ENCODE data around the gene SMOC2.
"Not testable (repeated sequence)": the region's sequence is repeated elsewhere in the genome, so short reads cannot be mapped to it uniquely, and the experiment has no call there.

SMOC2 gene

DNA sequence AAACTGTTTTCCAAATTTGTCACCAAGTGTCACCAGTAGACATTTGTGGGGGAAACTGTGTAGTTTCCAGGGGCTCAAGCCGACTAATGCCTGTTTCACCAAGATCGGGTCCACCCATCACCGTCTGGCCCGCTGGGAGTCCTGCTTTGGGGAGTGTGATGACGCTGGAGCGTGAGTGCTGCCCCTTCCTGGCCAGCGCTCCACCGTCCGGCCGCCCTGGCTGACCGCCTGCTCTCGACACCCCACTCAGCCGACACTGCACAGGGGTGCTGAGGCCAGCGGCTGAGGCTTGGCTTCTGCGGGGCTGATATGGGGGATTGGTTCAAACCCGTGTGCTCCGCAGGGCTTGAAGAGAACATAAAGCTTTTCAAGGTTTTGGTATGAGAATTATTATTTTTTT, 160.1 kb downstream of the SMOC2 start:
- DNase-seq (ENCODE audit: low read depth), result no peak

DNA sequence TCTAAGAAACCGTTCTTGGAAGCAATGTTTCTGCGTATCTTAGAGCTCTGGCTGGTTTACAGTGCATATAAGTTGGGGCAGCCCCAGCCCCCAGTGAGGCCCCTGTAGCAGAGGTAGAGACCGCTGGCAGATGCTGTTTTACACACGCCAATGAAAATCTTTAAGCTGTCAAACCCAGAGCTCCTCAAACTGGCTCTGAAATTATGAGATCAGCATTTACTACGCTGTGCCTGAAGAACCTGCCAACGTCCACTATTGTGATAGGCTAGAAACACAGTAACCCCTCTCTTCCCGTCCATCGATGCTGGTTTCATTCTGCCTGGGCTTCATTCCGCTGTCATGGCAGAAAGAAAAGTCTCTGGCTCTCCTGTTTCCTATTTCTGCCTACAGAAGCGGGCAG, 160.6 kb downstream of the SMOC2 start:
- DNase-seq (ENCODE audit: low read depth), result no peak

DNA sequence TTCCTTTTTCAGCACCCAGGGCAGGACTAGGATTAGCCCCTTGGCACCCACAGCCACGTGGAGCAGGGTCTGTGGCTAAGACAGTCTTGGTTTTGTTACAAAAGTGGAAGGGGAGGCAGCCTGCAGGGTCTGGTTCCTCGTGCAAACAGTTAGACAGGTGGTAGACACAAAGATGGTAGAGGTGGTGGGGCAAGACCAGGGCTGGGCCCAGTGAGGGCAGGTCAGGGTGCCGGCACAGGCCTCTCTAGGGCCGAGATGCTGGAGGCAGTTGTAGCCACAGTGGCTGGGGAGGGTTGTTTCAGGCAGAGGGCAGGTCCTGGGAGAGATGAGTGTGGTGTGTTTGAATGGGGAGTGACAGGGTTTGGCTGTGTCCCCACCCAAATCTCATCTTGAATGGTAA, 161.6 kb downstream of the SMOC2 start:
- DNase-seq (ENCODE audit: low read depth), result no peak

DNA sequence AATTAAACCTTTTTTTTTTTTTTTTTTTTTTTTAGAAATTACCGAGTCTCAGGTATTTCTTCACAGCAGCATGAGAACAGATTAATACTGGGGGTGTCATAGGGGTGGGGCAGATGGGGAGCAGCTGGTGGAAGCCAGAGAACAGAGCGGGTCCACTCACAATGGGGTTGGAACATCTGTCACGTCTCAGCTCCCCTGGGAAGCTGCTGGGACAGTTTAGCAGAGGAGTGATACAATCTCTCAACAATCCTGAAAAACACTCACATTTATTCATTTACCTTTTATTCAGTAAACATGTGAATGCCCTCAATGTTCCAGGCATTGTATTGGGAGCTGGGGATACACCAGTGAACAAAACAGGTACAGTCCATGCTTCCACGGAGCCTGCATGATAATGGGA, 162.2 kb downstream of the SMOC2 start:
- no peak for DNase-seq (ENCODE audit: low read depth)

DNA sequence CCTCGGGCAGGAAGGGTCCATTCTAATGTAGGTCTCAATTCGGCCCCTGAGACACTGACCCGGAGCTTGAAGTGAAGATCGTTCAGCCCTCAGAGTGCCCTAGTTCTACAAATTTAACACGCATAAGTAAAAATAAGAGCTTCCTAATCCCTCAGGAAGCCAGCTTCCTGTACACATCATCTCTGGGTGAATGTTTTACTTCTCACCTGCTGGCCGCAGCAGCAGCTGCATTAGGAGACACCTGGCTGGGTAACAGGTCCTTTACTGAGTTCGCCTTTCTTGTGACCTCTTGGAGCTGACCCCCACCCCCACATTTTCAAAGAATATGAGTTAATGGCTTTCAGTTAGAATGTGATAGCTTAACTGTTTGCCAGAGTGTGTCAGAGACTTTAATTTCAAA, 165.0 kb downstream of the SMOC2 start:
- no peak for DNase-seq (ENCODE audit: low read depth)

DNA sequence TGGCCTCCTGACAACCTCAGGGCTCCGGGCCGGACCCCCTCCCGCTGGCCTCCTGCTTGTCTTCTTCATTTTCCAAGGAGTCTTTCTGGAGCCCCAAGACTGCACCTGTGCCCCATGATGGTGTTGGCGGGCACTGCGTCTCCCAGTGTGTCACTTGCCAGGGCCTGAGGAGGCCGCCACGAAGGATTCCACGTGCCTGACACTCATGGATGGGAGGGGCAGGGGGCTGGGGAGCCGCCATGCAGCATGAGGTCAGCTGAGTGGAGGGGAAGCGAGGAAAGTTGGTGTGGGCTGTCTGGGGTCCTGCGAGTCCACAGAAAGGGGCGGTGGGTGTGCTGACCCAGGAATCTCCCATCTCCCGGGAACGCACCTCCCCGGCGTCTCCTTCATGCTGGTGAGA, 165.7 kb downstream of the SMOC2 start:
- no peak for DNase-seq (ENCODE audit: low read depth)

DNA sequence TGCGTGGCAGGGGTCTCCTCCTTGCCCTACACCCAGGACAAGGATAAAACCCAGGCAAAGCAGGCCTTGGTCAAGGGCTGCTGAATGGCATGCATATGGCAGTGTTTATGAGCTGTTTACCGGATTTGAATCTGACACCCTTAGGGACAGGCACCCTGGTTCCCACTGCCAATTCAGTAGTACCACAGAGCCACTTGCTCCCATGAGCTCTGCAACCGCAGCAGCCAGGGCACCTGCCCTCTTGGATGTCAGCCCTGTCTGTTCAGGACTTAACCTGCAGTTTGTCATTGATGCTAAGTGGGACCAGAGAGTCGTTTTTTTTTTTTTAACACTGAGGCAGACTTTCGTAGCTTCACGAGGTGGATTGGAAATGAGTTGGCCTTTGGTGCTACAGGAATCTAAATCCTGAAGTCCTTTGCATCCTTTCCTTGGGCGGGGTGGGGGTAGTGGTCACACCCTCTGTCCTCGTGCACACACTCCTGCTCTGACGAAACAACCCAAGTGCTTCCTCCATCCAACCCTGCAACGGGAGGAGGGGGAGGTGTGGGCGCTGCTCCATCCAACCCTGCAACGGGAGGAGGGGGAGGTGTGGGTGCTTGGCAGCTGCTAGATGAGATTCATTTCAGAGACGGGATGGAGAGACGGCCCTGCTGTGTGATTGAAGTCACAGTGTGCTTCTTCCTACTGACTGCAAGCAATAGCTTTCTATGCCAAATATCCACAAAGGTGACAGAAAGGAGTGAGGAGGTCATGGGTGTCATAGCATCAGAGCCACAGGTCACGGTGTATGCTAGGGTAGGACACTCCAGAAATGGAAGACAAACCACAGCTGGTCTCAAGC, 166.5 kb downstream of the SMOC2 start:
- DNase-seq (ENCODE audit: low read depth), result no peak

DNA sequence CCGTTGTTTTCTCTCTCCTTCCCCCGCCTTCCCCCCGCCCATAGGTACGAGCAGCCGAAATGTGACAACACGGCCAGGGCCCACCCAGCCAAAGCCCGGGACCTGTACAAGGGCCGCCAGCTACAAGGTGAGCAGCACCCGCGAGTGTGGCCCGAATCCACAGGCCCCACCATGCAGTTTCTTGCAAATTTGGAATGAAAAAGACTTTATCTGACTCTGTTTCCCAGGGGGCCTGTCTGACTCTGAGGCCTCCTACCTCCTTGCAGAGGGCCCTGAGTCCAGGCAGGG, 167.1 kb downstream of the SMOC2 start:
- DNase-seq (ENCODE audit: low read depth), result no peak

DNA sequence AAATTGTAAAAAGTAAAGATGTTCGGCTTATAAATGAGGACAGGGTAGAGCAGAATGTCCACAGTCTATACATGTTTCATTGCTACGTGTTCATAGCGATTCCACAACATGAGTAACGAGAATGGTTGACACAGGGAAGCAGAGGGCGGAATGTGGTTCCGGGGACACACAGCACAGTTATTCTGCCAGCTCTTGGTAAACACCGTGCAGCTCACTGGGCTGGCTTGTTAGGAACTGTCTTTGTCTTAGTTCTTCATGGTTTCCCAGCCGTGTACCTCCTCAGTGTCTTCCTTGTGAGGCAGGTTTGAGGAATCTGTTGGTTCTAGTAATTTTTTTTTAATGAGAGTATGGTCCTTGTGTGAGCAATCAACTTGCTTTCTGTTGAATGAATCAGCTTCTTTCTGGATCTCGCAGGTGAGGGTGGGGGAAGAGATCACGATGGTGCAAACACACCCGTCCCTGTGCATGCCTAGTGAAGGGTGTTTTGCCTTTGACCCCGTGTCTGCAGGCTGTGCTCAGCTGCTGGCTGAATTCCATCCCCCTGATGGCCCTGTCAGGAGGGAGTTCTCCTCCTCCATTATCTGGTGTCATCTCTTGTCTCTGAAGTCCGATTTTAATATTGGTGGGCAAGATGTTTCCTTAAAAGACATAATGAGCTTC, 168.2 kb downstream of the SMOC2 start:
- DNase-seq (ENCODE audit: low read depth), result no peak

DNA sequence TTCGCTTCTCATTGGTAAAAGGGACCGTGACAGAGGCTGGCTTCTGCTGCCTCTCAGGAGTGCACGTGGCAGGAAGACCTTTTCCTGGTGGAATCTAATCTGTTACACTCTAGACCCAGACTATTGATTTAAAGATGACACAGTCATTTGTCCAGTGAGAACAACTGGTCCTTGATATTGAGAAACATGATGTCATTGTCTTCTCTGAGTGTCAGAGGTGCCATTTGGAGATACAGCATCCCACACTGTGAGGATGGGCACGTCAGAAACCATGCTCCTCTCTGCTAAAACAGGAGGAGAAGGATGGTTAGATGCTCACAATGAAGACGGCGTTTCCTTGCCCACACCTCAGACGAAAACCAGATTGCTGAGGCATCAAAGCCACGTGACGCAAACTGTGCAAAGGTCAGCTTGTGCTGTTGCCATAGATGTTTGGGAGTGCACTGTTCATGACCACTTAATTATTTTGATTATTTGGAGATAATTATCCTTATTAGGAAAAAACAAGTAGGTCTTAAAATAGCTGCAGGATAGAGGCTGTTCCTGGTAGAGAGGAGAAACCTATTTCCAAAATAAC, 169.0 kb downstream of the SMOC2 start:
- DNase-seq (ENCODE audit: low read depth), result no peak

DNA sequence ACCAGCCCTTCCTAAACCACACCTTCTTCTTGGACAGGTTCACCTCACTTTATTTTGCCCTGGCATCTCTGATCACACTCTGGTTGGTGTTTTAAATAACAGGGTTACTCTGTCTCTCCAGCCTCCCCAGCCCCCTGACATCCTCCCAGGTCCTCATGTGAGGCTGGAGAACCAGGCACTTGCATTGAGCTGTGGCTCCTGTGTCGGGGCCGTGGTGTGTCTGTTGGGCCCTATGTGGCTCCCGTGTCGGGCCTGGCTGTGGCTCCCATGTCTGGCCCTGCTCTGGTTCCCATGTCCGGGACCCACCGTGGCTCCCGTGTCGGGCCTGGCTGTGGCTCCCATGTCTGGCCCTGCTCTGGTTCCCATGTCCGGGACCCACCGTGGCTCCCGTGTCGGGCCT, 170.0 kb downstream of the SMOC2 start:
- DNase-seq (ENCODE audit: low read depth), result not testable (repeated sequence)

DNA sequence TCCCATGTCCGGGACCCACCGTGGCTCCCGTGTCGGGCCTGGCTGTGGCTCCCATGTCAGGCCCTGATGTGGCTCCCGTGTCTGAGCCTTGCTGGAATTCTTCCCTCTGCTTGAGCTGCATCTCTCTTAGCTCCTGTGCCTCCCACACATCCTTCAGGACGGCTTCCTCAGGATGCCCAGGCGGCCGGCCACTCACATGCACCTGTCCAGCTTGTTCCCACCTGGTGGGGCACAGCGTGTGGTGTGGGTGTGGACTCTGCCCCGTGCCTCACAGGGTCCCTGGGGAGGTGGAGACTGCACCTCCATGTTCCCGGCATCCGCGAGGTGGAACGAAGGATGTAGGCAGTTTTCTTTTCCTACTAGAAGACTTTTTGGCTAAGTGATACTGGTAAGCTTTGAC, 170.7 kb downstream of the SMOC2 start:
- no peak for DNase-seq (ENCODE audit: low read depth)

DNA sequence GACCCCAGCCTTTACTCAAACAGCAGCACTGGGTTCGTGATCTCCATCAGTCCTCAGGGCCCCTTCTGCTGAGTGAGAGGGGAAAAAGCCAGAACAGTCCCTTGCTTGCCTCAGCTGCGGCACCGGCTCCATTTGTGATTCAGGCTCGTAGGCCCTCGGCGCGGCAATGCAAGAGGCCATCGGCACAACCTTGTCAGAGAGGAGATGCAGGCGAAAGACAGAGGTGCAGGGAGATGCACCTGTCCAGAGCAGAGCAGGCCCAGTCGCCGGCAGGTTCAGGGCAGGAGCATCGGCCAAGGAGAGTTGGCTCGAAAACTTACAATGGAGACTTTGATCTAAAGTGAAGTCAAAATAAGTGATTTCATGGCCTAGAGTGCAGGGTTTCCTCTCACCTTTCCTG, 171.6 kb downstream of the SMOC2 start:
- no peak for DNase-seq (ENCODE audit: low read depth)

DNA sequence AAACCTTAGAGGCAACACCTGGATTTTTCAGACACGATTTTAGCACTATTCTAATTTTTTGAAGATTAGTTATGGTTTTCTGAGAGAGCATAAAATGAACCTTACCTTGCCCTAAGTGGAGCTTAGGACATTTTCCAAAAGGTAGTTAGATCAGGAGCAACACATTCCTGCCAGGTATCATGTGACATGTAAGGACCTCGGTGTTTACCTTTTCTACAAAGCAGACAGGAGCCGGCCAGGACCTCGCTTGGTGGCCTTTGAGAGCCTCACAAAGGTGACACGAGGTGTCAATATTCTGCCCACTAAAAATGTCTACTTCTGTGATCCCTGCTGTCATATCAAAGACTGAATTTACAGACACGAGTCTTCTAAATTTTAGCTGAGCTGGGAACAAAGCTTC, 174.9 kb downstream of the SMOC2 start:
- no peak for DNase-seq (ENCODE audit: low read depth)

DNA sequence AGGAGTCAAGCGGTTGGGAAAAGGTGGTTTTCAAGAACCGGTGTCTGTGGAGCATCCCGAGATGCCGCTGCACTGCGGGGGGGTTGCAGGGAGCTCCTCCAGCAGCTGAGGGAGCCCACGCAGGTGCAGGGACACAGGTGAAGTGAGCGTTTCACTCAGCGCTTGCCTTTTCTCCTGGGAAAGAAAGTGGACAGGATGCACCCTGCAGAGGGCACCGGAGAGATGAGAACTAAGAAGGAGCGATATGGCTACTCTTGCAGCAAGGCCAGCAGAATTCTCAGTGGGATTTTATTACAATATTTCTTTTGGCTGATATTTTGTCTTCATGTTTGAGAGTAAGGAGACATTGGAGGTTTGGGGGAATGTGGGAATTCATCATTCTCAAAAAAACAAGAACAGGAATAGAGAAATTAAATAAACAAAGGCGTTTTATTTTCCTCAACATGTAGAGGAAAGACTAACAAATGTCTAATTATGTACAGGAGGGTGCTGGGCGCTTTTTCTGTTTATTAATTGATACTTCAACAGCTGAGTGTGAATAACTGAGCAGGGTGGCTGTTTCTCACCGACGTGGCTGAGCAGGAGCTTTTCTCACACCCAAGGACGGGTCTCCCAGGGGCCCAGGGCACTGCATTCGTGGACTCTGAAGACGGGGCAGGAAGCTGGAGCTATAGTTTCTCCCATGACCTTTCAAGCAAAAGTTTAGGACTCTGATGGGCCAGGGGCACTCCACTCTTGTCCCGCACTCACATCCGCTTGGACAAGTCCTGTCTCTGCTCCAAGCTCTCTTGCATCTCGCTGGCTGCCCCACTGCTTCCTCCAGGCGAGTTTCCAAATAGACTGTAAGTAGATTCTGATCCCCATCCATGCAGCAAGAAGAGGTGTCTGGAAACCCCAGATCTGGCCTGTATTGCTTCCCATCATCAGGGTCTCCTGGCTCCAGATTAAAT, 176.1 kb downstream of the SMOC2 start:
- DNase-seq (ENCODE audit: low read depth), result no peak

DNA sequence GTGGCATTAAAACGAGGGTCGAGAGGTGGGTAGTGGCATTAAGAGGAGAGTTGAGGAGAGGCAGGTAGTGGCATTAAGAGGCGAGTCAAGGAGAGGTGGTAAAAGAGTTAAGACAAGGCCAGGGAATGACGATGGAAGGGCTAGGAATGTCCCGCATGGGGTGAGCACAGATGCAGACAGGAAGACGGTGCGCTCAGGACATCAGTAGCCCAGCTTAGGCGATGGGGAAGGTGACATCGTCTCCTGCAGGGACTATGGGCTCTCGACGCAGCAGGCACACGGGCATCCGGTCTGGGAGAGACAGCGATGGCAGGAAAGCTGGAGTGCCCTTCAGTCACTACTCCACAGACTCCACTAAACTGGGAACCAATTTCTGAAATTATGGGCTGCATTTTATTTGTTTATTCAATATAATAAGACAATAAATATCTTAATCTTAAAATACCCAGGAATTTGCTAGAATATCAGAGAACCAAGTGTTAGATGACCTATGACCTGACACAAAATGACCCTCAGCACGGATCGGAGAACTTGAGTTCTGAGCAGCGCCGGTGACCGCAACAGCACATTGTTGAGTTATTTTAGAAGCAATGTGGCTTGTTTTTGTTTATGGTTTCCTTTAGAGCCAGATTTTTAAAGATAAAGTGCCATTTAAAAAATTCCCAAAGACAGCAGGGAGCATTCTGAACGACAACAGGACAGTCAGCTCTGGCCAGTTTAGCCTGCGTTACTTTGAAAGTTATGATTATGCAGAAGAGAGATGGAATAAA, 177.7 kb downstream of the SMOC2 start:
- DNase-seq (ENCODE audit: low read depth), result no peak

DNA sequence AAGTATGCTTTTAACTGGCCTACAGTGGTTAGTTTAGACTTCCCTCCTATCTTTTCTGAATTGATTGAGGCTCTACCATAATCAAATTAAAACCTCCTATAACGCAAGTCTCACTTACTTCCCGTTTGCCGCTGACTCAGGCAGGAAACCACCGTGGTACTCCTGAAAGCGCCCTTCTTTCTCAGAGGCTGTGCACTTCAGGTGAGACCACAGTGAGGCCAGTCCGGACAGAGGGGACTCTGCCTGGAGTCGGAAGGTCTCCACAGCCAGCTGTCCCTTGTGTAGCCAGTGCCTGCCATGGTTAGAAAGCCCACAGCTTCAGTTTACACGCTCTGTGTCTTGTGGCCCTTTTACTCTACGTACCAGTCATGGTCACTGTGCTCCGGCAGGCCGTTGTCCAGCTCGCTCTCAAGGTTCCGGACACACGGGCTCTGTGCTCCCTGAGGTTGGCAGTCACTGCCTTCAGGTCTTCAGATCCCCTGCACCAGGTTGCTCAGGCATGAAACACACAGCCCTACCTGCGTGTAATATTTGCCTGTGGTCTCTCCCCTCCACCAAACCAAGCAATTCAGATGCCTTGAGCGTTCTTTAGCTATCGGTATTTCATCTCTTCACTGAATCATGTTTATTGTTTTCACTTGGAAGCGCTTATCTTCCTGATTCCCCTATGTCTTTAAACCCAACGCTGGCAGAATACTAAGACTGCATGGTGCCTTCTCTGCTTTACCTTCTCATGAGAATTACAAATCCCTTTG, 178.8 kb downstream of the SMOC2 start:
- DNase-seq (ENCODE audit: low read depth), result no peak

DNA sequence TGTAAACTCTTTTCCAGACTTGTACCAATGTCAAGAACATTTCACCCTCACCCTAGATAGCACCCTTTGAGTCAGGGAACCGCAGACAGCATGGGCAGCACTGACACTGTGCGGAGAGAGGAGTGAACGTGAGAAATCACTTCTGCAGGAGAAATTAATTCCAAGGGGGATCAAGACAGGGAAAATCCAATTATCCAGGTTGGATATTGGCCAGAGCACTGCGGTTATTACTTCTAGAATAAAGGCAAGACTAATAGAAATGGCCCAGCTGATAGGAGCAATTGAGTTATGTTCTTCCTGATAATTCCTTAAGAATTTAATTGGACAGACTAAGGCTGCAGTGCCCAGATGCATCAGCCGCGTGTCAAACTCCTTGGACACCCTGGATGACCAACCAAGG, 179.6 kb downstream of the SMOC2 start:
- DNase-seq (ENCODE audit: low read depth), result no peak

DNA sequence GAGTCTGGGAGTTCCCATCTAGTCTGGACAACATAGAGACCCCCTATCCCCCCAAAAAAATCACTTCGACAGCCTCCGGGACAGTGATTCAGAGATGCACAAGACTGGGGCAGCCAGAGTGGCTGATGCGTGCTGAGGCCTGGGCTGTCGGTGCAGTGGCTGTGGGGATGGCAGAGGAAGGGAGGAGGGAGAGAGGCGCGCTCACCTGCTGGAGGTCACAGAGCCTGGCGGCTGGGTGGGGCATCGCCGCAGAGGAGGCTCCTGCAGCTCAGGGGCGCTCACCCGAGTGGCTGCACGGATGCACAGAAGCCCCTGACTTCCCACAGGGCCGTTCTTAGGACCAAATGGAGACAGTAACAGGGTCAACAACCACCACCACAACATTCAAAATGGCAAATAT, 182.8 kb downstream of the SMOC2 start:
- DNase-seq (ENCODE audit: low read depth), result no peak

DNA sequence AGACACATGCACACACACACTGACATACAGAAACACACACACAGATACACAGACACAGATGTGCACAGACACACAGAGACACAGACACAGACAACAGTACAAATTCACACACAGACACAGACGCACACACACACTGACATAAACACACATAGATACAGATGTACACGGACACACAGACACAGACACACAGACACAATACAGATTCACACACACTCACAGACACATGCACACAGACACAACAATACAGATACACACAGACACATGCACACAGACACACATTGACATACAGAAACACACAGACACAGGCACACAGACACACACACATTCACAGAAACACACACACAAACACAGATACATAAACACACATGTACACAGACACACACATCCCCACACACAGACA, 183.6 kb downstream of the SMOC2 start:
- no peak for DNase-seq (ENCODE audit: low read depth)

DNA sequence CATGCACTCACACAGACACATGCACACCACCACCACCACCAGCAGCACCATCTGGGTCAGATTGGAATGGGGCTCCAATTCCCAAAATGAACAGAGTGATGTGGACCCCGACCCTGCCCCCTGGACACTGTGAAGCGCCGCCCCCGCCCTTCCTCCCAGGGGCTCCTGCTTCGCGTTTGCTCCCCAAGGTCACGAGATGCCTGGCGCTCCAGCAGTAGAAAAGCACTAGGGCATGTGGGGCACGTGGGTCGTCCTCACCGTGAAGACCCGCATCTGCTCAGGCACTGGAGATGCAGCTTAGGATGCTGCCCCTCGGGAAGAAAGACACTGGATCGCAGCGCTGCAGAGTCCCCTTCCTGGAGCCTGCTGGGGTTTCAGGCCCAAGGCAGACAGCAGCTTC, 184.0 kb downstream of the SMOC2 start:
- no peak for DNase-seq (ENCODE audit: low read depth)
